Transverse colon (tissue), 3 donors: ENCODE data around the gene AQP6.

Experiments used
- EP300 ChIP-seq: sonication (generic); formaldehyde crosslinking; IDR thresholded peaks from one replicate; pipeline ENCODE4 v1.6.1; 2017; ENCODE audit warnings: antibody characterized with exemption, low read depth
- POLR2A ChIP-seq: fragments of 450-650 bp; IDR thresholded peaks from one replicate; pipeline ENCODE4 v1.6.1; 2016; ENCODE audit warnings: antibody characterized with exemption, mild to moderate bottlenecking, moderate library complexity
- TF ChIP-seq, protein P1 (sequence below), 5 experiments: fragments of 200-600 bp in 3 of 5; fragments of 450-650 bp in 2 of 5; sonication (generic) in 3 of 5; IDR thresholded peaks; 1 replicate in 2 of 5; 2 replicates in 3 of 5; pipeline ENCODE4 v1.5.1; 2016 to 2017; ENCODE audit warnings: antibody characterized with exemption in 5 of 5, inconsistent platforms in 3 of 5, mild to moderate bottlenecking in 2 of 5, moderate library complexity in 1 of 5

DNA sequence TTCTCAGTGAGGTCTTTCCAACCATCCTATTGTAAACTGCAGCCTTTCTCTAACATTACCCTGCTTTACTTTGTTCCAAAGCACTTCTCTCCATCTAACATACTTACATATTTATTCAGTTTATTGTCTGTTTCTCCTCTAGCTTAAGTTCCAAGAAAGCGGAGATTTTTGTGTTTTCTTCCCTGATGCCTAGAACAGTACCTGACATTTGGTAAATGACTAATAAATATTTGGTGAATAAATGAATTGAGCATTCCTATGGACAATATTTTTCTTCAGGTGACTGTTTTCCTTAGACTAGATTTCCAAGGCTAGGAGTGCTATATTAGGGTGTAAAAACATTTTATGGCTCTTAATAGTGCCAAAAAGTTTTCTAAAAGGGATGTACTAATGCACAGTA is 50.2 kb downstream of the AQP6 start:
- TF ChIP-seq, protein P1, sequence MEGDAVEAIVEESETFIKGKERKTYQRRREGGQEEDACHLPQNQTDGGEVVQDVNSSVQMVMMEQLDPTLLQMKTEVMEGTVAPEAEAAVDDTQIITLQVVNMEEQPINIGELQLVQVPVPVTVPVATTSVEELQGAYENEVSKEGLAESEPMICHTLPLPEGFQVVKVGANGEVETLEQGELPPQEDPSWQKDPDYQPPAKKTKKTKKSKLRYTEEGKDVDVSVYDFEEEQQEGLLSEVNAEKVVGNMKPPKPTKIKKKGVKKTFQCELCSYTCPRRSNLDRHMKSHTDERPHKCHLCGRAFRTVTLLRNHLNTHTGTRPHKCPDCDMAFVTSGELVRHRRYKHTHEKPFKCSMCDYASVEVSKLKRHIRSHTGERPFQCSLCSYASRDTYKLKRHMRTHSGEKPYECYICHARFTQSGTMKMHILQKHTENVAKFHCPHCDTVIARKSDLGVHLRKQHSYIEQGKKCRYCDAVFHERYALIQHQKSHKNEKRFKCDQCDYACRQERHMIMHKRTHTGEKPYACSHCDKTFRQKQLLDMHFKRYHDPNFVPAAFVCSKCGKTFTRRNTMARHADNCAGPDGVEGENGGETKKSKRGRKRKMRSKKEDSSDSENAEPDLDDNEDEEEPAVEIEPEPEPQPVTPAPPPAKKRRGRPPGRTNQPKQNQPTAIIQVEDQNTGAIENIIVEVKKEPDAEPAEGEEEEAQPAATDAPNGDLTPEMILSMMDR (IDR thresholded peaks at IDR 0.05), result no peak
- TF ChIP-seq POLR2A (no peak), EP300 (no peak)
